Cardiac septum (tissue), 1 donor: ENCODE results near the gene TATDN3. TPM values are rescaled to one million over a fixed set of nuclear protein-coding genes. Genes with fewer than 3 reads are reported as not detected.
"Not testable (repeated sequence)": the region's sequence is repeated elsewhere in the genome, so short reads cannot be mapped to it uniquely, and the experiment has no call there.

Experiments
- DNase-seq: peaks from one replicate; pipeline ENCODE4 v3.0.0-alpha.2; 2020; ENCODE audit warnings: low spot score
- intact Hi-C: fragments of 100-400 bp; cut with DNase I; formaldehyde crosslinking; loops from one replicate; pipeline ENCODE4 v1.14.0; 2022
- total RNA-seq: library from RNA; stranded (reverse); fragmentation: NEBNext Ultra II Directional; extraction: Animal tissue kit (Norgen Biotek cat#: 25700); gene quantifications from one replicate; pipeline ENCODE4 v1.2.1, GENCODE V29; 2021
- donor health status: DM: no; HTN: no; CAD: no.

Gene TATDN3
- total RNA-seq, 1 donor from 2014 or later = 22.4 TPM

- DNase-seq, intact Hi-C loops: not testable (repeated sequence)
These were observed 71.7 kb downstream of the TATDN3 start for GRCh38 chr1:212863345-212863744.

DNA sequence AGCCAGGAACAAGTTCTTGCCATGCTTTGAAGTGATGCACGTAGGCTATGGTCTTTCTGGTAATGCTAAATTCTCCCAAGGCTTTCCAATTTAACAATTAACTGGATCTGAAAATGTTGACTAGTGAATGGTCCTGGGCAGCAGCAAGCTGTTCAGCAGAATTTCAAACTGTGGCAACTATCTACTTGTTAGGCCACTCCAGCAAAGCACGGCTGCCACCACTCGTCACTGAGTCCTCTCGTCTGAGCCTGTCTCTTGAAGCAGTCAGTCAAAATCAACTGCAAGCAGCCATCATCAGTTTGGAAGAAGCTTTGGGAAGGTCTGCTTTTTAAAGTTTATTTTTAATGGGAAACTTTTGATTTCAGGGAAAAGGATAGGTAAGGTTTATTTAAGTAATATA, 72.5 kb downstream of the TATDN3 start:
- no peak for DNase-seq
- intact Hi-C loops = no loop called here

Other genes starting within 250 kb of the TATDN3 start
- 16.2 TPM for gene ATF3, start 183.1 kb upstream of the TATDN3 start, total RNA-seq
- 1.9 TPM for gene BATF3, start 92.1 kb upstream of the TATDN3 start, total RNA-seq
- 27.0 TPM for gene NSL1, start 117 bp upstream of the TATDN3 start, total RNA-seq
- not detected for gene SPATA45, start 55.8 kb downstream of the TATDN3 start, total RNA-seq
- gene FLVCR1, start 66.4 kb downstream of the TATDN3 start, total RNA-seq = 1.7 TPM
- gene VASH2, start 158.6 kb downstream of the TATDN3 start, total RNA-seq = 0.38 TPM
- 17.8 TPM for gene ANGEL2, start 224.0 kb downstream of the TATDN3 start, total RNA-seq